GM12878 (cell line): Measurements from ENCODE around the gene SELENOS. TPM values are rescaled to one million over a fixed set of nuclear protein-coding genes. Genes with fewer than 3 reads are reported as not detected.

Experiments
- ASH2L ChIP-seq: fragments of 300-600, 200-600 bp; sonication (generic); IDR thresholded peaks from 2 replicates; pipeline ENCODE4 v1.6.1; 2017; ENCODE audit warnings: low read depth, mild to moderate bottlenecking, borderline replicate concordance
- CHD1 ChIP-seq: IDR thresholded peaks from 2 replicates; pipeline ENCODE4 v1.6.1; 2012; ENCODE audit warnings: low read depth, low read length, improper control_type of control experiment
- CHD4 ChIP-seq: fragments of 200-600 bp; sonication (generic); IDR thresholded peaks from 2 replicates; pipeline ENCODE4 v1.6.1; 2016; ENCODE audit warnings: mild to moderate bottlenecking
- E2F4 ChIP-seq: IDR thresholded peaks from 2 replicates; pipeline ENCODE4 v1.6.1; 2012; ENCODE audit warnings: low read depth, low read length, improper control_type of control experiment
- EED ChIP-seq: sonication (generic); IDR thresholded peaks from 2 replicates; pipeline ENCODE4 v1.6.1; 2016; ENCODE audit warnings: antibody characterized with exemption, low read depth
- EGR1 ChIP-seq, 2 experiments: IDR thresholded peaks; 1 replicate in 1 of 2; 2 replicates in 1 of 2; pipeline ENCODE4 v1.6.1; 2011 to 2012; ENCODE audit warnings: low read depth in 2 of 2, low read length in 2 of 2, borderline replicate concordance in 1 of 2, mild to moderate bottlenecking in 1 of 2, moderate library complexity in 1 of 2
- ETV6 ChIP-seq, 2 experiments: fragments of 450-650 bp in 1 of 2; IDR thresholded peaks in 1 of 2; conservative IDR thresholded peaks in 1 of 2; 2 replicates each; pipeline ENCODE4 v1.6.1; 2014; ENCODE audit warnings: antibody characterized with exemption in 1 of 2, borderline replicate concordance in 1 of 2, low read depth in 1 of 2, mild to moderate bottlenecking in 1 of 2, moderate library complexity in 1 of 2
- FOS ChIP-seq: IDR thresholded peaks from 3 replicates; pipeline ENCODE4 v1.6.1; 2011; ENCODE audit warnings: borderline replicate concordance; ENCODE audit not compliant: insufficient read length; ENCODE audit errors: extremely low read depth
- HDGF ChIP-seq: fragments of 450-650 bp; IDR thresholded peaks from 2 replicates; pipeline ENCODE4 v1.6.1; 2016; ENCODE audit warnings: antibody characterized with exemption
- IRF3 ChIP-seq: fragments of 450-650 bp; IDR thresholded peaks from 2 replicates; pipeline ENCODE4 v1.6.1; 2014; ENCODE audit warnings: mild to moderate bottlenecking
- JUNB ChIP-seq: IDR thresholded peaks from 2 replicates; pipeline ENCODE4 v1.6.1; 2016; ENCODE audit warnings: antibody characterized with exemption, mild to moderate bottlenecking
- MLLT1 ChIP-seq: fragments of 450-650 bp; IDR thresholded peaks from 2 replicates; pipeline ENCODE4 v1.6.1; 2016; ENCODE audit warnings: mild to moderate bottlenecking
- NFIC ChIP-seq: IDR thresholded peaks from 2 replicates; pipeline ENCODE4 v1.6.1; 2012; ENCODE audit warnings: low read depth, mild to moderate bottlenecking, inconsistent platforms, low read length, moderate library complexity
- NR2C2 ChIP-seq: IDR thresholded peaks from 2 replicates; pipeline ENCODE4 v1.6.1; 2011; ENCODE audit warnings: borderline replicate concordance, low read depth; ENCODE audit not compliant: control insufficient read depth, insufficient read length
- NRF1 ChIP-seq: conservative IDR thresholded peaks from 2 replicates; pipeline ENCODE4 v1.6.1; 2011; ENCODE audit warnings: mild to moderate bottlenecking, low read depth, low read length, improper control_type of control experiment
- POU2F2 ChIP-seq: IDR thresholded peaks from 3 replicates; pipeline ENCODE4 v1.6.1; 2011; ENCODE audit warnings: low read depth, mild to moderate bottlenecking, low read length, borderline replicate concordance
- STAT3 ChIP-seq: IDR thresholded peaks from 2 replicates; pipeline ENCODE4 v1.6.1; 2011; ENCODE audit warnings: low read depth, low read length, improper control_type of control experiment
- TARDBP ChIP-seq: IDR thresholded peaks from 2 replicates; pipeline ENCODE4 v1.6.1; 2016; ENCODE audit warnings: borderline replicate concordance
- TCF12 ChIP-seq: IDR thresholded peaks from 2 replicates; pipeline ENCODE4 v1.6.1; 2011; ENCODE audit warnings: low read depth, mild to moderate bottlenecking, low read length
- WRNIP1 ChIP-seq: IDR thresholded peaks from 2 replicates; pipeline ENCODE4 v1.6.1; 2011; ENCODE audit warnings: low read depth, low read length, improper control_type of control experiment, borderline replicate concordance
- YY1 ChIP-seq: IDR thresholded peaks from 2 replicates; pipeline ENCODE4 v1.6.1; 2011; ENCODE audit warnings: low read depth, mild to moderate bottlenecking, low read length
- polyA plus RNA-seq, 11 experiments: library from polyadenylated mRNA; depleted of rRNA in 4 of 11; unstranded in 6 of 11; stranded (reverse) in 5 of 11; fragments of >200 nt; fragmentation: Nextera tagmentation in 4 of 11; fragmentation: Illumina TruSeq in 1 of 11; extraction: Ambion mirVana in 4 of 11; extraction: Trizol in 1 of 11; gene quantifications; 1 replicate in 1 of 11; 2 replicates in 10 of 11; pipeline versions ENCODE4 v1.2.1 to v1.2.3, GENCODE V29; 2011 to 2016; ENCODE audit warnings: inconsistent platforms in 2 of 11, missing spikeins in 2 of 11, low read depth in 1 of 11
- total RNA-seq, 4 experiments: library from RNA; depleted of rRNA in 3 of 4; stranded (reverse); fragments of >200 nt in 3 of 4; fragmentation: Illumina TruSeq in 1 of 4; extraction: Trizol in 1 of 4; gene quantifications; 2 replicates each; pipeline versions ENCODE4 v1.2.1 to v1.2.3, GENCODE V29; 2013 to 2021
- TF ChIP-seq, protein P1 (sequence below): IDR thresholded peaks from 2 replicates; pipeline ENCODE4 v1.6.1; 2011; ENCODE audit warnings: borderline replicate concordance, low read depth, mild to moderate bottlenecking, moderate library complexity, mixed read lengths, low read length; ENCODE audit not compliant: insufficient read depth; ENCODE audit errors: extremely low read length

SELENOS gene
- total and polyA plus RNA-seq, 10 of the 15 experiments (the other 5 are each of a cell fraction or from before 2014, with no cell fraction given): 25.8 to 90.1 (median 37.3) TPM

DNA sequence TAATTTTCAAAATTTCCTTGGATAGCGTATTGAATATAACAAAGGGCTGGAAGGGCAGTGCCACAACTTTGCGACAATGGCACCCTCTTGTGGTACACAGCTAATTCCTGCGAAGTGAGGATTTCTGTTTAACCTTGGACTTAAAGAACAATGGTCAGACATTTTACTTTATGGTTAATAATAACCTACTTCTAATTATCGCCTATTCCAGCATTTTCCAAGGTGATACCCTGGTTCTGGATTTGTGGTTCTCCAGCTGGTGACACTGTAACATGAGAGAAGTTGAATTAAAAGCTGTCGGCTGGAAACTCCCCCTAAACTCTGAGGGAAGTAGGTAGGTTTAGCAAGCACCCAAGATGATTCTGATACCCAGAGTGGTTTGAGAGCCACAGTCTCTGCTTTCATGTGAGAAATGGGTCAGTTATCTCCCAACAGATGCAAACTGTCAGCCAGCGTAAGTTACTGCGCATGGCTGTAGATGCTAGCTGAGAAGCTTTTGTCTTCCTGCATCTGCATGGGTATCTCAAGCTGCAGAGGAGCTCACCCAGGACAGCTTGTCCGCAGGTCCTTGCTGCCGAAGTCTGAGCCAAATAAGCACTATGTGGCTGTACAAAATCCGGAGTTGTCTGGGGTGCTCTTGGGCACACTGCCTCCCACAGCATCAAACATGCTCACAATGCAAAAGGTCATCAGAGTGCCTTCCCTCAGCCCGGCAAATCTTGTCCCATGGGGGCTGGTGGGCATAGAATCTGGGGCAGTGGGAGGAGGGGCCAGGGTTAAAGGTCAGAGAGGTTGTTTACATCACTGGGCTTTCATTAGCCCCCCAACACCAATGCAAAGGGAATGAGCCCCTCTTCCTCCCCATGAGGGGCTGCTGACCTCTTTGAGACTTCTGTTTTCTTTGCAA, 18.8 kb downstream of the SELENOS start (continued):
- TF ChIP-seq MLLT1 (0 out of 2 replicates have a peak, but pooled peaks have one; percentile 38), NRF1 (no peak), CHD1 (no peak), TCF12 (peak; percentile 40; the same call in 1 of the 2 replicates), STAT3 (no peak), IRF3 (no peak), FOS (no peak), JUNB (no peak), EGR1 (IDR thresholded peaks at IDR 0.05; ENCODE audit: borderline replicate concordance in 1 of 2, low read depth in 2 of 2, low read length in 2 of 2) (no peak), ASH2L (no peak), TARDBP (no peak), HDGF (no peak), ETV6 (conservative IDR thresholded peaks at IDR 0.05 in 1 of 2, IDR thresholded peaks at IDR 0.05 in 1 of 2; ENCODE audit: borderline replicate concordance in 1 of 2, low read depth in 1 of 2) (no peak), E2F4 (no peak), CHD4 (no peak), POU2F2 (no peak; the same call in 2 of the 3 replicates), NR2C2 (no peak), NFIC (no peak), YY1 (peak; percentile 78; the same call in 1 of the 2 replicates), EED (no peak), WRNIP1 (no peak)
- TF ChIP-seq, protein P1, sequence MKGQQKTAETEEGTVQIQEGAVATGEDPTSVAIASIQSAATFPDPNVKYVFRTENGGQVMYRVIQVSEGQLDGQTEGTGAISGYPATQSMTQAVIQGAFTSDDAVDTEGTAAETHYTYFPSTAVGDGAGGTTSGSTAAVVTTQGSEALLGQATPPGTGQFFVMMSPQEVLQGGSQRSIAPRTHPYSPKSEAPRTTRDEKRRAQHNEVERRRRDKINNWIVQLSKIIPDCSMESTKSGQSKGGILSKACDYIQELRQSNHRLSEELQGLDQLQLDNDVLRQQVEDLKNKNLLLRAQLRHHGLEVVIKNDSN: no peak
